Lung (tissue), 12 donors: ENCODE measurements around the gene CCDC71. TPM values are rescaled to one million over a fixed set of nuclear protein-coding genes. Genes with fewer than 3 reads are reported as not detected.

Experiments used
- ATAC-seq: fragments of 200-7000 bp; cut with Tn5 transposase; one replicate; pipeline ENCODE4 v1.9.1; 2020; ENCODE audit warnings: moderate number of reproducible peaks; ENCODE audit not compliant: insufficient read depth, low FRiP score
- DNase-seq, 3 donors: peaks; one replicate each; pipeline ENCODE4 v3.0.0-alpha.2; 2013 to 2017
- H3K27ac ChIP-seq, 2 donors: one replicate each; pipeline ENCODE4 v1.5.1; 2013; ENCODE audit warnings: mild to moderate bottlenecking in 2 of 2, moderate library complexity in 2 of 2, control low read depth in 1 of 2, inconsistent platforms in 1 of 2, low read depth in 1 of 2, low read length in 1 of 2
- H3K27me3 ChIP-seq, 3 donors: one replicate each; pipeline ENCODE4 v1.5.1; 2013; ENCODE audit warnings: low read length in 2 of 3; ENCODE audit not compliant: control insufficient read depth in 3 of 3, insufficient read depth in 3 of 3
- H3K36me3 ChIP-seq, 4 donors: one replicate each; pipeline ENCODE4 v1.5.1; 2013; ENCODE audit warnings: low read length in 4 of 4, mild to moderate bottlenecking in 1 of 4, moderate library complexity in 1 of 4; ENCODE audit not compliant: control insufficient read depth in 4 of 4, insufficient read depth in 4 of 4
- H3K4me1 ChIP-seq, 5 donors: one replicate each; pipeline ENCODE4 v1.5.1; 2013; ENCODE audit warnings: low read length in 5 of 5, mild to moderate bottlenecking in 2 of 5, moderate library complexity in 1 of 5; ENCODE audit not compliant: control insufficient read depth in 5 of 5, insufficient read depth in 5 of 5
- H3K4me3 ChIP-seq: one replicate; pipeline ENCODE4 v1.5.1; 2013; ENCODE audit warnings: mild to moderate bottlenecking, control low read depth, moderate library complexity
- H3K9ac ChIP-seq, 2 donors: one replicate each; pipeline ENCODE4 v1.5.1; 2013; ENCODE audit warnings: low read length in 2 of 2, control low read depth in 1 of 2; ENCODE audit not compliant: insufficient read depth in 1 of 2
- H3K9me3 ChIP-seq, 4 donors: one replicate each; pipeline ENCODE4 v1.5.1; 2013; ENCODE audit warnings: low read length in 3 of 4, mild to moderate bottlenecking in 1 of 4, moderate library complexity in 1 of 4; ENCODE audit not compliant: control insufficient read depth in 4 of 4, insufficient read depth in 3 of 4
- WGBS, 2 donors: extraction: QIAGEN DNeasy Blood & Tissue Kit; methylation state at CpG; one replicate each; pipeline ENCODE4 v1.1.7; 2013; 5-methylcytosine and 5-hydroxymethylcytosine counted together
- polyA plus RNA-seq, 2 donors: library from polyadenylated mRNA; stranded (reverse); fragments of 200-250 nt; gene quantifications; one replicate each; pipeline ENCODE4 v1.2.1, GENCODE V29; 2013
- total RNA-seq, 2 donors: library from RNA; depleted of rRNA in 1 of 2; stranded (reverse); fragments of >200 nt in 1 of 2; gene quantifications; one replicate each; pipeline ENCODE4 v1.2.1, GENCODE V29; 2014 to 2021
- TF ChIP-seq, protein P1 (sequence below): IDR thresholded peaks from 2 replicates; pipeline ENCODE4 v1.5.1; 2012; ENCODE audit warnings: mild to moderate bottlenecking; ENCODE audit errors: control extremely low read depth, extremely low read depth
- donor health status: control.
- donor health status: control.
- donor health status: Bipolar disorder and iron deficiency.
- donor health status: healthy.
- donor health status: DM: yes; HTN: yes; CAD: no.

CCDC71 gene
- total and polyA plus RNA-seq, 4 donors = 13.9 to 29.3 (median 20.1) TPM

DNA sequence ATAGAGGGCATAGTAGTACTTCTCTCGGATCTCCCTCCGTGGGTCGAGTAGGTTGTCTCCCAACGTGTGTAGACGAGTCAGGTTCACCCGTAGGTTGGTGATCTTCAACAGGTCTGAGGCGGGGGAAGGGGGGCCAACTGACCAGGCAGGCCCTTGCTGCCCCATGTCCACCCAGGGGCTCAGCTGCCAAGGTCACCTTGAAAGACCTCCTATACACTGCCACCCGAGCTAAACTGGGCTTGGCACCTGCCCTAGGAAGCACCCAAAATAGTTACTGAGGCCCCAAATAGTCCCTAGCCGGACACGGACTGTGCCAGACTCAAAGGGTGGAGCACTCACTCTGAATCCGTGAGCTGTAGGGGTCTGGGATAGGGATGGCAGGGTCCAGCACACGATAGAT lies 35.1 kb downstream of the CCDC71 start:
- ATAC-seq = no peak

DNA sequence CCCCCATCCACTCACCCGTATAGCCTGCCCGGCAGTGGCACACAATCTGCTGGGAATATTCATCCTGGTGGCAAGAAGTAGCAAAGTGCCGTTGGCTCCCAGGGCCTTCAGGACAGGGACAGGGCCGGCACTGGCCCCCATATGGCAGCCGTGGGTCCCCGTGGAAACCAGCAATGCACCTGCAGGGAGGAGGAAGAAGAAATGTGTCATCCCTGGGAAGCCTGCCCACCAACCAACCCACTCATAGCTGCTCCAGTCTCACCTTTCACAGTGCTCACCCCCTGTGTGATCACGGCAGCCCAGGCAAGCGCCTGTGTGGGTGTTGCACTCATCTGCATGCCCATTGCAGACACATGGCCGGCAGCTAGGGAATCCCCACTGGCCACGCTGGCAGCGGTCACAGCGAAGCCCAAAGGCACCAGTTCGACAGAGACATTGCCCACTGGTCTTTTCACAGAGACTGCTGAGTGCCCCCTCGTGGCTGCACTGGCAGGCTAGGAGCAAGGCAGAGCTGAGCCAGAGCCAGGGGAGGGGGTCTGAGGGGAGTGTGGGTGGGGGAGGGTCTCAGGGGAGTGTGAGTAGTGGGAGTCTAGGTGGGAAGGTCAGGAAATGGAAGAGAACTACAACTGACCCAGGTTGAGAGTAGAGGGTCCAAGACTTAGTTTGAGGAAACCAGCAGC lies 41.0 kb downstream of the CCDC71 start:
- Histone ChIP-seq H3K9me3 (no peaks in the 10 kb centered on the region), H3K9ac (no peak overlapping the region), H3K36me3 (peaks cover 11 to 58% (median 42%) of the 10 kb centered on the region in 4 donors), H3K27me3 (no peaks in the 10 kb centered on the region), H3K27ac (no peak overlapping the region), H3K4me1 (peaks cover 0 to 4% (median 0%) of the 10 kb centered on the region in 5 donors), H3K4me3 (no peak overlapping the region)
- TF ChIP-seq, protein P1, sequence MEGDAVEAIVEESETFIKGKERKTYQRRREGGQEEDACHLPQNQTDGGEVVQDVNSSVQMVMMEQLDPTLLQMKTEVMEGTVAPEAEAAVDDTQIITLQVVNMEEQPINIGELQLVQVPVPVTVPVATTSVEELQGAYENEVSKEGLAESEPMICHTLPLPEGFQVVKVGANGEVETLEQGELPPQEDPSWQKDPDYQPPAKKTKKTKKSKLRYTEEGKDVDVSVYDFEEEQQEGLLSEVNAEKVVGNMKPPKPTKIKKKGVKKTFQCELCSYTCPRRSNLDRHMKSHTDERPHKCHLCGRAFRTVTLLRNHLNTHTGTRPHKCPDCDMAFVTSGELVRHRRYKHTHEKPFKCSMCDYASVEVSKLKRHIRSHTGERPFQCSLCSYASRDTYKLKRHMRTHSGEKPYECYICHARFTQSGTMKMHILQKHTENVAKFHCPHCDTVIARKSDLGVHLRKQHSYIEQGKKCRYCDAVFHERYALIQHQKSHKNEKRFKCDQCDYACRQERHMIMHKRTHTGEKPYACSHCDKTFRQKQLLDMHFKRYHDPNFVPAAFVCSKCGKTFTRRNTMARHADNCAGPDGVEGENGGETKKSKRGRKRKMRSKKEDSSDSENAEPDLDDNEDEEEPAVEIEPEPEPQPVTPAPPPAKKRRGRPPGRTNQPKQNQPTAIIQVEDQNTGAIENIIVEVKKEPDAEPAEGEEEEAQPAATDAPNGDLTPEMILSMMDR = no peak
- ATAC-seq (no peak), DNase-seq (no peak)
- 82 to 90% methylated on average over 14 of the region's 14 CpGs for WGBS, 2 donors

More for the DNA sequence above, 35.1 kb downstream of the CCDC71 start:
- TF ChIP-seq, protein P1 = no peak
- H3K4me1 ChIP-seq = peaks cover 0 to 12% (median 9%) of the 10 kb centered on the region in 5 donors
- no peak overlapping the region for H3K9ac ChIP-seq
- 82 to 88% methylated on average over 12 of the region's 12 CpGs for WGBS, 2 donors
- H3K27ac ChIP-seq = no peak overlapping the region
- peaks cover 4 to 24% (median 20%) of the 10 kb centered on the region in 4 donors for H3K36me3 ChIP-seq
- DNase-seq = no peak
- H3K9me3 ChIP-seq = no peaks in the 10 kb centered on the region
- H3K4me3 ChIP-seq = no peak overlapping the region
- no peaks in the 10 kb centered on the region for H3K27me3 ChIP-seq

DNA sequence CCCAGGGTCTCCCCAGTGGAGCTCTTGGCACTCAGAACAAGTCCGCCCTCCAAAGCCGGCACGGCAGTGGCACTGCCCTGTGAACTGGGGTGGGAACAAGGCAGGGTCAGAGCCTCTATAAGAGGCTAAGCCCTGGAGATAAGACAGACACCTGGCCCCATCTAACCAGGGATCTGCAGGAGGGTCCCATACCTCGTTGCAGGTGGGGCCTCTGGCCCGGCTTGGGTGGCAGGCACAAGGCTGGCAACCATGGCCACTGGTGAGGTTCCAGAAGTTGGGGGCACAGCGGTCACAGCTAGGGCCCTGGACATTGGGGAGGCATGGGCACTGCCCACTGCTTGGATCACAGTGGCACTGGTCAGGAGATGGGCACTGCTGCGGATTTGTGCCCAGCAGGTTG lies 41.9 kb downstream of the CCDC71 start:
- H3K27ac ChIP-seq = no peak overlapping the region
- DNase-seq (no peak), ATAC-seq (no peak)
- H3K9me3 ChIP-seq = no peaks in the 10 kb centered on the region
- no peak overlapping the region for H3K9ac ChIP-seq
- TF ChIP-seq, protein P1 = no peak
- WGBS, 2 donors = 91 to 98% methylated on average over 7 of the region's 7 CpGs
- H3K4me3 ChIP-seq = no peak overlapping the region
- H3K4me1 ChIP-seq = peaks cover 0 to 14% (median 8%) of the 10 kb centered on the region in 5 donors
- peaks cover 11 to 58% (median 39%) of the 10 kb centered on the region in 4 donors for H3K36me3 ChIP-seq
- H3K27me3 ChIP-seq = no peaks in the 10 kb centered on the region
